Colonic mucosa (tissue), 4 donors: ENCODE data around the gene EMILIN2. TPM values are rescaled to one million over a fixed set of nuclear protein-coding genes. Genes with fewer than 3 reads are reported as not detected.

ENCODE experiments used
- DNase-seq: peaks from one replicate; pipeline ENCODE4 v3.0.0-alpha.2; 2020
- H3K27ac ChIP-seq: fragments of 200-600 bp; one replicate; pipeline ENCODE4 v1.8.0; 2021
- H3K27me3 ChIP-seq: fragments of 200-600 bp; one replicate; pipeline ENCODE4 v1.8.0; 2021
- H3K36me3 ChIP-seq: fragments of 200-600 bp; one replicate; pipeline ENCODE4 v1.8.0; 2021
- H3K4me1 ChIP-seq: fragments of 200-600 bp; one replicate; pipeline ENCODE4 v1.8.0; 2021; ENCODE audit warnings: mild to moderate bottlenecking
- H3K4me3 ChIP-seq: fragments of 200-600 bp; one replicate; pipeline ENCODE4 v1.8.0; 2021
- H3K9ac ChIP-seq, 2 donors: one replicate each; pipeline ENCODE4 v1.7.0; 2013; ENCODE audit warnings: control low read depth in 2 of 2, low read depth in 2 of 2, low read length in 2 of 2
- H3K9me3 ChIP-seq: fragments of 200-600 bp; one replicate; pipeline ENCODE4 v1.8.0; 2021
- intact Hi-C: fragments of 100-400 bp; cut with DNase I; formaldehyde crosslinking; loops from one replicate; pipeline ENCODE4 v1.14.1; 2022
- total RNA-seq, 2 donors: library from RNA; stranded (reverse); fragmentation: NEBNext Ultra II Directional in 1 of 2; extraction: Animal tissue kit (Norgen Biotek cat#: 25700) in 1 of 2; gene quantifications; one replicate each; pipeline ENCODE4 v1.2.1, GENCODE V29; 2021
- TF ChIP-seq, protein P1 (sequence below): fragments of 200-600 bp; IDR thresholded peaks from one replicate; pipeline ENCODE4 v1.8.0; 2022; ENCODE audit warnings: antibody characterized with exemption, mild to moderate bottlenecking
- donor health status: healthy.
- donor health status: DM: no; HTN: no; CAD: no.
- donor health status: DM: no; HTN: no; CAD: no.

The EMILIN2 gene
- total RNA-seq, 2 donors from 2014 or later: 17.0 to 23.2 TPM

DNA sequence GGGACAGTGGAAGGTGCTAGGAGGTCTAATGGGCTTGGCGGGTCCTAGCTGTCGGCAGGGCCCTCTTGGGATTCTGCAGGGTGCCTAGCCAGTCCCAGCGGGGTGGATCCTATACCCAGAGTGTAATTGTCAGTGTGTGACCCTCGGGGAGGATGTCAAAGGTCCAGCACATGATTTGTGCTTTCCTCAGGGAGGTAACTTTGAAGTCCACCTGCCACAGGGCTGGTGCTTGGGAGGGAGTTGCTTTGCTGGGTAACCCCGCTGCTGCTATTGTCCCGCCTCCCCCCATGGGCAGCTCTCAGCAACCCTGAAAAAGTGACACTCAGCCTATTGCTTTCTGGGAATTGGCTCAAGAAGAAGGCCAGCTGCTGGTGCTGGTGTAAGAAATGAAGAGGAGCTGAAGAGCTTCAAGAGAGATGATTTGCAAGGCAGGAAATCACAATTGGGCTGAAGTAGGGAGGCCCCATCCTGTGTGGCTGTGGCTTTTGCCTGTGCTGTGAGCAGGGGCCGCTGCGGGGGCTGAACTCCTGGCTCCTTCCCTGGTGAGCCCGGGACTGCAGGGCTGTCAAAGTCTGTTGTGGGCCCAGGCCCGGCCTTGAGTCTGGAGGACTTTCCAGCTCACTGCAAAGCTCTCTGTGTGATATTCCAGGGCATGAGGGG lies 36.4 kb downstream of the EMILIN2 start:
- no peaks in the 10 kb centered on the region for H3K4me1 ChIP-seq
- H3K4me3 ChIP-seq: no peak overlapping the region
- DNase-seq: no peak
- no peak overlapping the region for H3K9ac ChIP-seq
- TF ChIP-seq, protein P1, sequence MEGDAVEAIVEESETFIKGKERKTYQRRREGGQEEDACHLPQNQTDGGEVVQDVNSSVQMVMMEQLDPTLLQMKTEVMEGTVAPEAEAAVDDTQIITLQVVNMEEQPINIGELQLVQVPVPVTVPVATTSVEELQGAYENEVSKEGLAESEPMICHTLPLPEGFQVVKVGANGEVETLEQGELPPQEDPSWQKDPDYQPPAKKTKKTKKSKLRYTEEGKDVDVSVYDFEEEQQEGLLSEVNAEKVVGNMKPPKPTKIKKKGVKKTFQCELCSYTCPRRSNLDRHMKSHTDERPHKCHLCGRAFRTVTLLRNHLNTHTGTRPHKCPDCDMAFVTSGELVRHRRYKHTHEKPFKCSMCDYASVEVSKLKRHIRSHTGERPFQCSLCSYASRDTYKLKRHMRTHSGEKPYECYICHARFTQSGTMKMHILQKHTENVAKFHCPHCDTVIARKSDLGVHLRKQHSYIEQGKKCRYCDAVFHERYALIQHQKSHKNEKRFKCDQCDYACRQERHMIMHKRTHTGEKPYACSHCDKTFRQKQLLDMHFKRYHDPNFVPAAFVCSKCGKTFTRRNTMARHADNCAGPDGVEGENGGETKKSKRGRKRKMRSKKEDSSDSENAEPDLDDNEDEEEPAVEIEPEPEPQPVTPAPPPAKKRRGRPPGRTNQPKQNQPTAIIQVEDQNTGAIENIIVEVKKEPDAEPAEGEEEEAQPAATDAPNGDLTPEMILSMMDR: no peak
- no peaks in the 10 kb centered on the region for H3K36me3 ChIP-seq
- intact Hi-C loops: no loop called here
- H3K27me3 ChIP-seq: no peaks in the 10 kb centered on the region
- no peaks in the 10 kb centered on the region for H3K9me3 ChIP-seq
- no peak overlapping the region for H3K27ac ChIP-seq

DNA sequence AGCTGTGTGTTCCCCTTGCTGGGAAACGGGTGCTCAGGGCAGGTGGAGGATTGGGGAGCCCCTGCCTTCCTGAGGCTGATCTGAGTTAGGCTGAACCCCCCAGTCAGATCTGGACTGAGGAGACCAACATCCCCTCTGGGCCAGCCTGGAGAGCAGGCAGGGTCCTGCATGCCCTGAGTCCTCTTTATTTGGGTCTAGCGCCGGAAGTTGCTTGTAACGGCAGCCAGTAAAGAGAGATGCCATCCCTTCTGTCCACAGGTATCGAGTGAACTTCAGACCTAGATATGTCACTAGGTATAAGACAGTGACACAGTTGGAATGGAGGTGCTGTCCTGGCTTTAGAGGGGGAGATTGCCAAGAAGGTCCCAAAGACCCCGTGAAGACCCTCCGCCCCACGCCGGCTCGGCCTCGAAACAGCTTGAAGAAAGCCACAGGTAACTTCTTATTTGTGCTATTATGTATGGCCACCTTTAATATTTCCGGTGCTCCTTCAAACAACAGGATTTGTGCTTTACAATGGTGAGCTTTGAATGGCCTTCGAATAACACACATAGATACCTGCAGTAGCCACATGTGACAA lies 38.0 kb downstream of the EMILIN2 start:
- H3K4me3 ChIP-seq: no peak overlapping the region
- H3K9ac ChIP-seq: no peak overlapping the region
- H3K27ac ChIP-seq: no peak overlapping the region
- H3K27me3 ChIP-seq: no peaks in the 10 kb centered on the region
- DNase-seq: no peak
- intact Hi-C loops: no loop called here
- no peaks in the 10 kb centered on the region for H3K36me3 ChIP-seq
- no peaks in the 10 kb centered on the region for H3K9me3 ChIP-seq
- H3K4me1 ChIP-seq: no peaks in the 10 kb centered on the region
- TF ChIP-seq, protein P1: no peak

DNA sequence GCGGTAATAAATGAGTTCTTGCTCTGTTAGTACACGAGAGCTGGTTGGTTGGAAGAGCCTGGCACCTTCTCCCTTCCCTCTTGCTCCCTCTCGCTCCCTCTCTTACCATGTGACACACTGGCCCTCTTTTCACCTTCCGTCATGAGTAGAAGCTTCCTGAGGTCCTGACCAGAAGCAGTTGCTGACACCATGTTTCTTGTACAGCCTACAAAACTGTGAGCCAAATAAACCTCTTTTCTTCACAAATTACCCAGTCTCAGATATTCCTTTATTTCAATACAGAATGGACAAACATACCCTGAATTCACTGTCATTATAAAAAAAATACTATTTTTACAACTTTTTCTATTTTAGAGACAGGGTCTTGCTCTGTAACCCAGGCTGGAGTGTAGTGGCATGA lies 40.7 kb downstream of the EMILIN2 start:
- Histone ChIP-seq H3K4me1 (no peaks in the 10 kb centered on the region), H3K9ac (no peak overlapping the region), H3K27ac (no peak overlapping the region), H3K36me3 (no peaks in the 10 kb centered on the region), H3K4me3 (no peak overlapping the region), H3K27me3 (no peaks in the 10 kb centered on the region), H3K9me3 (no peaks in the 10 kb centered on the region)
- no peak for DNase-seq
- TF ChIP-seq, protein P1: no peak
- intact Hi-C loops: no loop called here

DNA sequence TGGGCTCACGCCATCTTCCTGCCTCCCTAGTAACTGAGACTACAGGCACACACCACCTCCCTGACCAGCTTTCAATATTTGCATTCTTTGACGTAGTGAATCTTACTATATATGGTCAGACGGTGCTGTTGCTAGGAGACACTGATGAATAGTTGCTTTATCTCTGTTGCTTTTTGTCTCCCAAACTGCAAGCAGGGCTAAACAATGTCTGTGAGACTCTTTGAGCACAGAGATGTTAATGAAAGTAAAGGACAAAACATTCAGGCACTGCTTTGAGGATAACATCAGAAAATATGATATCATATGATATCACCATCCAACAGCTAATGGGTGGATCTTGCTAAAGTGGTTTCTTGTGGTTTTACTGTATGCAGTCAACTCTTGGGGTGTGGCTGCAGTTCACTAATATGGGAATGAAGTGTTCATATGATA lies 43.0 kb downstream of the EMILIN2 start:
- TF ChIP-seq, protein P1: no peak
- H3K36me3 ChIP-seq: no peaks in the 10 kb centered on the region
- H3K27me3 ChIP-seq: no peaks in the 10 kb centered on the region
- DNase-seq: no peak
- H3K27ac ChIP-seq: no peak overlapping the region
- intact Hi-C loops: no loop called here
- H3K4me1 ChIP-seq: no peaks in the 10 kb centered on the region
- H3K9me3 ChIP-seq: no peaks in the 10 kb centered on the region
- H3K4me3 ChIP-seq: no peak overlapping the region
- no peak overlapping the region for H3K9ac ChIP-seq

DNA sequence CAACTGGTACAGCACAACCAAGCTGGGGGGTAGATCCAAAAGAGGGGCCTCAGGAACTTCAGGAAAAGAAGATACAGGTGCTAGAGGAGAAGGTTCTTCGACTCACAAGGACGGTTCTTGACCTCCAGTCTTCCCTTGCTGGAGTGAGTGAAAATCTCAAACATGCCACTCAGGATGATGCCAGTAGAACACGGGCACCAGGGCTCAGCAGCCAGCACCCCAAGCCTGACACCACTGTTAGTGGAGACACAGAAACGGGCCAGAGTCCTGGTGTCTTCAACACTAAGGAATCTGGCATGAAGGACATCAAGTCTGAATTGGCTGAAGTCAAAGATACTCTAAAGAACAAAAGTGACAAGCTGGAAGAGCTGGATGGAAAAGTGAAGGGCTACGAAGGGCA lies 43.8 kb downstream of the EMILIN2 start:
- intact Hi-C loops: no loop called here
- Histone ChIP-seq H3K27me3 (no peaks in the 10 kb centered on the region), H3K4me3 (no peak overlapping the region), H3K36me3 (no peaks in the 10 kb centered on the region), H3K27ac (no peak overlapping the region), H3K4me1 (no peaks in the 10 kb centered on the region), H3K9me3 (no peaks in the 10 kb centered on the region), H3K9ac (no peak overlapping the region)
- TF ChIP-seq, protein P1: no peak
- no peak for DNase-seq
